ENCODE measurements around the gene ARL6IP5.
A peak's percentile ranks its signal among the peaks of the same experiment; 100 is the strongest.

ARL6IP5 gene

GRCh38 chr3:69142090-69142489, 57.4 kb downstream of the ARL6IP5 start:
- DNase-seq: no peak
- in situ Hi-C loops (cut with MboI; ENCODE audit: low pct_unique_long_range_greater_than_20kb, low sequenced_read_pairs): loop anchor here (25.0 kb wide), 1 partner anchor 520 kb away; no protein-coding TSS in a partner anchor

GRCh38 chr3:69142797-69143454, 58.2 kb downstream of the ARL6IP5 start:
- DNase-seq: no peak
- in situ Hi-C loops (cut with MboI; ENCODE audit: low pct_unique_long_range_greater_than_20kb, low sequenced_read_pairs): loop anchor here (25.0 kb wide), 1 partner anchor 519 kb away; no protein-coding TSS in a partner anchor

GRCh38 chr3:69143612-69144011, 58.9 kb downstream of the ARL6IP5 start:
- in situ Hi-C loops (cut with MboI; ENCODE audit: low pct_unique_long_range_greater_than_20kb, low sequenced_read_pairs): loop anchor here (25.0 kb wide), 1 partner anchor 519 kb away; no protein-coding TSS in a partner anchor
- DNase-seq: no peak

GRCh38 chr3:69144631-69145245, 60.0 kb downstream of the ARL6IP5 start:
- in situ Hi-C loops (cut with MboI; ENCODE audit: low pct_unique_long_range_greater_than_20kb, low sequenced_read_pairs): loop anchor here (25.0 kb wide), 1 partner anchor 518 kb away; no protein-coding TSS in a partner anchor
- peak; percentile 45 for DNase-seq

GRCh38 chr3:69145688-69146087, 61.0 kb downstream of the ARL6IP5 start:
- DNase-seq: no peak
- in situ Hi-C loops (cut with MboI; ENCODE audit: low pct_unique_long_range_greater_than_20kb, low sequenced_read_pairs): loop anchor here (25.0 kb wide), 1 partner anchor 517 kb away; no protein-coding TSS in a partner anchor

GRCh38 chr3:69149586-69149985, 64.8 kb downstream of the ARL6IP5 start:
- in situ Hi-C loops (cut with MboI; ENCODE audit: low pct_unique_long_range_greater_than_20kb, low sequenced_read_pairs): loop anchor here (25.0 kb wide), 1 partner anchor 513 kb away; no protein-coding TSS in a partner anchor
- no peak for DNase-seq

All from KBM-7 (cell line).